LNCaP clone FGC (cell line): ENCODE data around the gene NFKB2.

Experiments used
- DNase-seq: peaks from one replicate; pipeline ENCODE4 v3.0.0-alpha.2; 2011; ENCODE audit warnings: low read depth
- H3K4me3 ChIP-seq: 2 replicates; pipeline ENCODE4 v1.5.1; 2011; ENCODE audit warnings: mild to moderate bottlenecking, low read depth, low read length, control low read depth
- TF ChIP-seq, protein P1 (sequence below): IDR thresholded peaks from 2 replicates; pipeline ENCODE4 v1.5.1; 2012; ENCODE audit warnings: mild to moderate bottlenecking; ENCODE audit not compliant: control insufficient read depth, insufficient read depth; ENCODE audit errors: extremely low read depth

Gene NFKB2

DNA sequence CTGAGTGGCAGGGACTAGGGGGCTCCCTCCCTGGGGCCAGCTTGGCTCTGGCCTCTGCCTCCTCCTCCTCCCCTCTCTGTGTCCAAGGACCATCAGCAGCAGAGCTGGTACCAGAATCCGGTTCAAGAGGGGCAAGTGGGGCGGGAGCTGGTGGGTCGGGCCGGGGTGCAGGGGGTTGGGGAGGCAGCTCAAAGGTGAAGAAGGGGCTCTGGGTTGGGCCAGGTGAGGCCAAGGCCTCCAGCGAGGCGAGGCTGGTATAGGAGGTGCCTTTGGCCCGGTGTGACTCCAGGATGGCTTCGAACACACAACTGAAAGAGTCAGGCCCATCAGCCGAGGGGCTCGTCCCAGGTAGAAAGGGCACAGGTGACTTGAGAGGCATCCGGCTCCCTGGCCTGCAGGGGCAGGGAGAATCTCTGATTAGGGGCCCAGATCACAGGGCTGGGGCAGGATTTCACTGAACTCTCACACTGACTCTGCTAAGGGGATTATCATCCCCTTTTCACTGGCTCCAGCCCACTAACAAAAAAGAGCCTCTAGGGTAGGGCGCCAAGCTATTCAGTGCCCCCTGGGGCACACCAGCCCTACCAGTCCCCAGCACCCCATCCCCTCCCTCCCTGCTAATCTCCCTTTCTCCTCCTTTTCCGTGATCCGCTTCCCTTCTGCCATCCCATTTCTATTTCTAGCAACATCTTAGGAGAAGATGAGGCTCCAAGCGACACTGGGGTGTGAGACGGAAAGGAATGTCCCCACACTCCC lies 18.5 kb downstream of the NFKB2 start:
- no peak for DNase-seq
- TF ChIP-seq, protein P1, sequence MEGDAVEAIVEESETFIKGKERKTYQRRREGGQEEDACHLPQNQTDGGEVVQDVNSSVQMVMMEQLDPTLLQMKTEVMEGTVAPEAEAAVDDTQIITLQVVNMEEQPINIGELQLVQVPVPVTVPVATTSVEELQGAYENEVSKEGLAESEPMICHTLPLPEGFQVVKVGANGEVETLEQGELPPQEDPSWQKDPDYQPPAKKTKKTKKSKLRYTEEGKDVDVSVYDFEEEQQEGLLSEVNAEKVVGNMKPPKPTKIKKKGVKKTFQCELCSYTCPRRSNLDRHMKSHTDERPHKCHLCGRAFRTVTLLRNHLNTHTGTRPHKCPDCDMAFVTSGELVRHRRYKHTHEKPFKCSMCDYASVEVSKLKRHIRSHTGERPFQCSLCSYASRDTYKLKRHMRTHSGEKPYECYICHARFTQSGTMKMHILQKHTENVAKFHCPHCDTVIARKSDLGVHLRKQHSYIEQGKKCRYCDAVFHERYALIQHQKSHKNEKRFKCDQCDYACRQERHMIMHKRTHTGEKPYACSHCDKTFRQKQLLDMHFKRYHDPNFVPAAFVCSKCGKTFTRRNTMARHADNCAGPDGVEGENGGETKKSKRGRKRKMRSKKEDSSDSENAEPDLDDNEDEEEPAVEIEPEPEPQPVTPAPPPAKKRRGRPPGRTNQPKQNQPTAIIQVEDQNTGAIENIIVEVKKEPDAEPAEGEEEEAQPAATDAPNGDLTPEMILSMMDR: no peak

DNA sequence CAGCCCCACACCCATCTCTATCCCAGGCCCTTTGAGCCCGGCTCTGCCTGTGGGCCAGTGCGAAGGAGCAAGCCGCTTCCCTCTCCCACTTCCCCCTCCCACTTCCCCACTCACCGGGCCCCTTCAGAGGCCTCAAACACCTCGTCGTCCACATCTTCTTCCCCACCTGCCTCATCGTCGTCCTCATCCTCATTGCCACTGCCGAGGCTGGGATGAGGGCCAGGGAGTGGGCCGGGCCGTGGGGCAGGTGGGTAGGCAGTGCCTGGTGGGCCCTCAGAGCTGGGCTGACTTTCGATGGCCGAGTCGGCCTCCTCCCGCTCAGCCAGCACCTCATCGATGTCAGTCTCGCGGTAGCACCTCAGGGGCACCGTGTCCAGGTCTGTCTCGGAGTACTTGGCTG lies 19.2 kb downstream of the NFKB2 start:
- TF ChIP-seq, protein P1: no peak
- H3K4me3 ChIP-seq: no peak overlapping the region
- DNase-seq: no peak

More for the DNA sequence above, 18.5 kb downstream of the NFKB2 start:
- H3K4me3 ChIP-seq: no peak overlapping the region

DNA sequence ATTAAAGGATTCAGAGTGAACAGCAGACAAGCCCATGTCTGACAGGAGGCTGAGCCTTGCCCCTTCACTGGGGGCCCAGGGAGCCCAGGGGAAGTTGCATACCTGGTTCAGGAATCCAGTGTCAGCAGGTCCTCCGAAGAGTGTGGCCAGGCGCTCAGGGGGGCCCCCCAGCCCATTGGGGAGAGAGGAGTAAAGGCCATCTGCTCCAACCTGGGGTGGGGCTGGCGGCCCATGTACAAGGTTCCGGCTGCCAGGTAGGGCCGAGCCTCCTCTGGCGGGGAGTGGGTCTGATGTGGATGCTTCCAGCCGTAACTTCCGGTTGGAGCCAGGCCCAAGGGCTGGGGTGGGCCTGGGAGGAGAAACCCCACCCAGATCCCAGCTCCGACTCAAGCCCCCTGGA lies 20.8 kb downstream of the NFKB2 start:
- TF ChIP-seq, protein P1: no peak
- DNase-seq: no peak
- H3K4me3 ChIP-seq: no peak overlapping the region

DNA sequence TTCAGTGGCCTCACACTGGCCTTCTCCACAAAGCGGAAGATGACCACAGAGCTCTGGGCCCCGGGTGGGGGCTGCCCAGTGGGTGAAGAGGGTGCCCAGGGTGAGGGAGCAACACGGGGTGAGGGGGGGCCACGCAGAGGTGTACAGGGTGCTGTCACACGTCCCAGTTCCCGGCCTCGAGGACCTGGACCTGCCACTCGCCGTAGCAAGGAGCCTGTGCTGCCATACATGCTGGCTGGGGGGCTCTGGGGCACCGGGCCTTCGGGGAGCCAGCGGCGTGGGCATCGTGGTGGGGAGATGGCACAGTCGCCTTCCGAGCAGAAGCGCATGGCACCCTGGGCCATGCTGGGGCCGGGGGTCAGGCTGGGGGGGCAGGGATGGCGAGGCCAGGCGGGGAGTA lies 21.2 kb downstream of the NFKB2 start:
- no peak overlapping the region for H3K4me3 ChIP-seq
- TF ChIP-seq, protein P1: no peak
- no peak for DNase-seq

DNA sequence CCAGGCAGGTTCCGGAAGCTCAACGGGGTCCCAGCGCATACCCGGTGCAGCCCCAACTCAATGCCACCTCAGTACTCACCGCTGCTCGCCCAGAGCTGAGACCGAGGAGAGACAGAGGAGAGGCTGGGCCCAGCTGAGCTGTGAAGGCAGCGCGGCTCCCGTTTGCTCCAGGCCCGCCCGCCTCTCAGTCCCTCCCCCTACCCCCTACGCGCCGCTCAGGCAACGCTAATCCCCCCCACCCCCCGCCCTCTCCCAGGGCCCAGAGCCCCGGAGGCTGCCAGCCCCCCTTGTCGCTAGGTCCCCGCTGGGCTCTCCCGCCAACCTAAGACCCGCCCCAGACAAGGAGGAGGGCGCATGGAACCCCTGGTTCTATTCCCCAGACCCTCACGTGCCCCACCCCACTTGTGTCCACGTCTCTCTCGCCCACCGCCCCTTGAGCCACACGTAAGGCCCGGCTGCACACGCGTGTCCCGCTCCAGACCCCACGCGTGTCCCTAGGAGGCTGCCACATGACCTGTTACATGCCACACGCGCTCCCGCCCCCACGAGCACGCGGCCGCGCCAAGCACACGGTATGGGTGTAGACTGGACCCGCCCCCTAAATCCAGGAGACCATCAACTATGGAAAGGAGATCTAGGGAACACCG lies 23.2 kb downstream of the NFKB2 start, which contains the start of gene PSD:
Gene PSD, minus strand, starts transcription at position 164 of the 647 bp plus-strand sequence. CDS start 1,747 bp downstream, outside the sequence.
- peak within 1 kb of the TSS; percentile 92 for H3K4me3 ChIP-seq
- TF ChIP-seq, protein P1: no peak
- DNase-seq: no peak

DNA sequence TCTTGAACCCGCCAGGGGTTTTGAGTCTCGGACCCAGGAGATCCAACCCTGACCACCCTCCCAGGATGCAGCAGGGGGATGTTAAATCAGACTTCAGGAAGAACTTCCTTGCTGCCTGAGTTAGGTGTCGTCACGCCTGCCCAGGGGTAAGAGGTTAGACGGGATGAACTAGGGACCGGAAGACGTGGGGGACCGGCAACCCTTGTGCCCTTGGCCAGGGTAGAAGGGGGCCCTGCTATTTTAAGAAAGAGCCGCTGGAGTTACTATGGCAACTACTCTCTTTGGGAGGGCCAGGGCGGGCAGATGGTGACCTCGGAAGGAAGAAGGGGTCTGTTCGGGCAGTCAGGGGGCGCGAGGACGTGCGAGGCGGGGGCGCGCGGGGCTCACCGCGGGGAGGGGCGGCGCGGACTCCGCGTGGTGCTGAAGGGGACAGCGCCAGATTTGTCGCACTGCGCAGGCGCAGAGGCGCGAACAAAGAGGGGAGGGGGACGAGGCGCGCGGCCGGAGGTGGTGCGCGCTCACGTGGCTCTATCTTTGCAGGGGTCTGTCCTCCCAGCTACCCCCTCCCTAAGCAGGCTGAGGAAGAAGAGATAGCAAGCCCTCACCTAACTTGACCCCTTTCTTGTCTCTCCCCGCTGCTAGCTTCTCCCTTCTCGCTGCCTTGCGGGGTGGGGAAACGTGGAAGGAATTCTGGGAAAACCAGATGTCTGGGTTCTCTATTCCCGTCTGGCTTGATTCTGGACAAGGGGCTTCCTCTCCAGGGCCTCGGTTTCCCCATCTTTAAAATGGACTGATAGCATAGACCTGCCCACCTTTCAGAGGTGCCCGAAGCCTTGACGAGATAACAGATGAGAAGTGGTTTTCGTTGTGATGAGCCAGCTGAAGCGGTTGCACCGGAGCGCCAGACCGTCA lies 24.0 kb downstream of the NFKB2 start:
- DNase-seq: no peak
- peak overlapping the region; percentile 92 for H3K4me3 ChIP-seq
- TF ChIP-seq, protein P1: no peak
